ENCODE results near the gene NT5M. TPM values are rescaled to one million over a fixed set of nuclear protein-coding genes. Genes with fewer than 3 reads are reported as not detected.
A peak's percentile ranks its signal among the peaks of the same experiment; 100 is the strongest.

NT5M gene
- total and polyA plus RNA-seq, 4 donors: 1.2 to 2.2 (median 1.6) TPM; not detected in 1

- no peaks in the 10 kb centered on the region for H3K4me1 ChIP-seq (ENCODE audit: control insufficient read depth in 1 of 2, insufficient read depth in 2 of 2, low read length in 2 of 2)
- no peaks in the 10 kb centered on the region for H3K27me3 ChIP-seq (ENCODE audit: control insufficient read depth in 1 of 2, insufficient read depth in 2 of 2, low read length in 1 of 2)
- no peaks in the 10 kb centered on the region for H3K9me3 ChIP-seq (ENCODE audit: control insufficient read depth, low read length)
- no peak overlapping the region for H3K4me3 ChIP-seq (ENCODE audit: low read length in 2 of 2)
- no peaks in the 10 kb centered on the region for H3K36me3 ChIP-seq (ENCODE audit: control insufficient read depth in 1 of 2, insufficient read depth in 2 of 2, low read length in 1 of 2)
- DNase-seq (no peak), ATAC-seq (ENCODE audit: low FRiP score) (no peak)
- H3K27ac ChIP-seq (ENCODE audit: low read depth in 1 of 2, low read length in 2 of 2): no peak overlapping the region
- WGBS, 2 donors: 95 to 100% methylated on average over 1 of the region's 1 CpG
- intact Hi-C loops (cut with DNase I): loop anchor here in 1 of 2 donors (10.0 kb wide), 1 partner anchor 305 kb away; no protein-coding TSS in a partner anchor
Measured at GRCh38 chr17:17309356-17309755, 6.2 kb downstream of the NT5M start.

DNA sequence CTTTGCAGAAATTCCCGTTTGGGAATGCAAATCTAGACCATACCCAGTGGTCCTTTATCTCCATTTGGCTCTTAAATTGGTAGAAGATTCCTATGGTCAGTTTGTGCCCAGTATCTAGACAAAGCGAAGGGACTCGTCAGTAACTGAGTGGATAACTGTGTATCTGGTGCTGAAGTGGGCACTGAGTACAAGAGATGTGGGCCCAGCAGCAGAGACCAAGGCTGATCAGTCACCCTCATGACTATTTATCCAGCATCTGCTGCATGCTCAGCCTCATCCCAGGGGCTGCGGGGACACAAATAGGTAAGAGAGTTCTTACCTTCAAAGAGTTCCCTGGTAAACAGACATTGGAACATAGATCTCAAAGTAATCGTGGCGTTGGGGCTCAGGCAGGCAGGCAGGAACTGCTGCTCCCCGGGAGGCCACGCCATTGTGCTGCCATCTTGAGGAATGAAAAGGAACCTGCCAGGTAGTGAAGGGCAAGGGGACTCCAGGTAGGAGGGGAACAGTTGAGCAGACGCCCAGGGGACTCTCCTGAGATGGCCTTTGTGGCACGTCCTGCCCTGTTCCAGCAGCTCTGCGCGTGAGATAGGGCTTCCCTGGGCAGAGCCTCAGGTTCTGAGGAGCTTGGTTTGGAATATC, 10.3 kb downstream of the NT5M start:
- Histone ChIP-seq H3K36me3 (ENCODE audit: control insufficient read depth in 1 of 2, insufficient read depth in 2 of 2, low read length in 1 of 2) (no peaks in the 10 kb centered on the region), H3K27ac (ENCODE audit: low read depth in 1 of 2, low read length in 2 of 2) (no peak overlapping the region), H3K4me1 (ENCODE audit: control insufficient read depth in 1 of 2, insufficient read depth in 2 of 2, low read length in 2 of 2) (no peaks in the 10 kb centered on the region), H3K4me3 (ENCODE audit: low read length in 2 of 2) (no peak overlapping the region), H3K27me3 (ENCODE audit: control insufficient read depth in 1 of 2, insufficient read depth in 2 of 2, low read length in 1 of 2) (no peaks in the 10 kb centered on the region), H3K9me3 (ENCODE audit: control insufficient read depth, low read length) (no peaks in the 10 kb centered on the region)
- intact Hi-C loops (cut with DNase I): no loop called here
- WGBS, 2 donors: 57% methylated on average over 12 of the region's 12 CpGs
- no peak for DNase-seq
- ATAC-seq (ENCODE audit: low FRiP score): no peak

GRCh38 chr17:17314501-17315071, 11.4 kb downstream of the NT5M start:
- 81 to 83% methylated on average over 5 of the region's 5 CpGs for WGBS, 2 donors

DNA sequence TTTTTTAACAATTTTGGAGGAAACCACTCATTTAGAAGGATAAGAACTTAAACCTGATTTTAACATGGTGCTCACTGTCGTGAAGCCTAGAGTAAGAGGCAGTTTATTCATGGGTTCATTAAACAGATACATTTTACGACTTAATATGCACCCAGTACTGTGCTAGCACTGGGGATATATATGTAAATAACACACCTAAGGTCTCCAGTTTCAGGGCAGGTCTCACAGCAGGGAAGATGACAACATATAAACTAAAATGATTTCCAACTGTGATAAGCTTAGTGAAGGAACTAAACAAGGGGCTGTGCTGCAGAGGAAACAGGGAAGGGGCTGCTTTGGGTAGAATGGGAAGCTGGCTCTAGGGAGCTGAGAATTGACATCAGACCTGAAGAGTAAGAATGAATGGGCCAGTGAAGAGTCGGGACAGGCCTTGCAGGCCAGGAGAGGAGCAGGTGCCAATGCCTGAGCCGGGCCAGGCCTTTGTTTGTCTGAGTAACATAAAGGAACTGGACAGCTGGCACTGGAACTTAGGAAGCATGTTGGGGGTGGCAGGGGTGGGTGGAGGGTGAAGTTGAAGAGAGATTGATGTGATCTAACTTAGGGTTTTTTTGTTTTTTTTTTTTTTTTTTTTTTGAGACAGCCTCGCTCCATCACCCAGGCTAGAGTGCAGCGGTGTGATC, 12.1 kb downstream of the NT5M start:
- DNase-seq: no peak
- ATAC-seq (ENCODE audit: low FRiP score): no peak
- no peaks in the 10 kb centered on the region for H3K36me3 ChIP-seq (ENCODE audit: control insufficient read depth in 1 of 2, insufficient read depth in 2 of 2, low read length in 1 of 2)
- H3K27ac ChIP-seq (ENCODE audit: low read depth in 1 of 2, low read length in 2 of 2): no peak overlapping the region
- H3K9me3 ChIP-seq (ENCODE audit: control insufficient read depth, low read length): no peaks in the 10 kb centered on the region
- intact Hi-C loops (cut with DNase I): no loop called here
- 78 to 91% methylated on average over 6 of the region's 6 CpGs for WGBS, 2 donors
- H3K4me3 ChIP-seq (ENCODE audit: low read length in 2 of 2): no peak overlapping the region
- H3K27me3 ChIP-seq (ENCODE audit: control insufficient read depth in 1 of 2, insufficient read depth in 2 of 2, low read length in 1 of 2): no peaks in the 10 kb centered on the region
- H3K4me1 ChIP-seq (ENCODE audit: control insufficient read depth in 1 of 2, insufficient read depth in 2 of 2, low read length in 2 of 2): no peaks in the 10 kb centered on the region

More at GRCh38 chr17:17314501-17315071, 11.4 kb downstream of the NT5M start:
- DNase-seq (no peak), ATAC-seq (ENCODE audit: low FRiP score) (no peak)
- H3K36me3 ChIP-seq (ENCODE audit: control insufficient read depth in 1 of 2, insufficient read depth in 2 of 2, low read length in 1 of 2): no peaks in the 10 kb centered on the region
- H3K27ac ChIP-seq (ENCODE audit: low read depth in 1 of 2, low read length in 2 of 2): no peak overlapping the region
- intact Hi-C loops (cut with DNase I): no loop called here
- H3K4me1 ChIP-seq (ENCODE audit: control insufficient read depth in 1 of 2, insufficient read depth in 2 of 2, low read length in 2 of 2): no peaks in the 10 kb centered on the region
- H3K4me3 ChIP-seq (ENCODE audit: low read length in 2 of 2): no peak overlapping the region
- no peaks in the 10 kb centered on the region for H3K9me3 ChIP-seq (ENCODE audit: control insufficient read depth, low read length)
- no peaks in the 10 kb centered on the region for H3K27me3 ChIP-seq (ENCODE audit: control insufficient read depth in 1 of 2, insufficient read depth in 2 of 2, low read length in 1 of 2)

- ATAC-seq (ENCODE audit: low FRiP score) (no peak), DNase-seq (peak in 1 of 2 donors; percentile 24)
- Histone ChIP-seq H3K27ac (ENCODE audit: low read depth in 1 of 2, low read length in 2 of 2) (no peak overlapping the region), H3K36me3 (ENCODE audit: control insufficient read depth in 1 of 2, insufficient read depth in 2 of 2, low read length in 1 of 2) (no peaks in the 10 kb centered on the region), H3K27me3 (ENCODE audit: control insufficient read depth in 1 of 2, insufficient read depth in 2 of 2, low read length in 1 of 2) (no peaks in the 10 kb centered on the region), H3K4me3 (ENCODE audit: low read length in 2 of 2) (no peak overlapping the region), H3K9me3 (ENCODE audit: control insufficient read depth, low read length) (no peaks in the 10 kb centered on the region), H3K4me1 (ENCODE audit: control insufficient read depth in 1 of 2, insufficient read depth in 2 of 2, low read length in 2 of 2) (no peaks in the 10 kb centered on the region)
- intact Hi-C loops (cut with DNase I): no loop called here
- 91 to 93% methylated on average over 16 of the region's 16 CpGs for WGBS, 2 donors
Measured at GRCh38 chr17:17320188-17320910, 17.2 kb downstream of the NT5M start.

- ATAC-seq (ENCODE audit: low FRiP score): no peak
Measured at GRCh38 chr17:17320911-17321220, 17.7 kb downstream of the NT5M start.

GRCh38 chr17:17321356-17322025, 18.3 kb downstream of the NT5M start:
- Histone ChIP-seq H3K27ac (ENCODE audit: low read depth in 1 of 2, low read length in 2 of 2) (no peak overlapping the region), H3K4me1 (ENCODE audit: control insufficient read depth in 1 of 2, insufficient read depth in 2 of 2, low read length in 2 of 2) (no peaks in the 10 kb centered on the region), H3K4me3 (ENCODE audit: low read length in 2 of 2) (no peak overlapping the region), H3K27me3 (ENCODE audit: control insufficient read depth in 1 of 2, insufficient read depth in 2 of 2, low read length in 1 of 2) (no peaks in the 10 kb centered on the region), H3K36me3 (ENCODE audit: control insufficient read depth in 1 of 2, insufficient read depth in 2 of 2, low read length in 1 of 2) (no peaks in the 10 kb centered on the region), H3K9me3 (ENCODE audit: control insufficient read depth, low read length) (no peaks in the 10 kb centered on the region)
- intact Hi-C loops (cut with DNase I): no loop called here
- peak in 1 of 2 donors; percentile 58 for DNase-seq
- 85 to 88% methylated on average over 11 of the region's 11 CpGs for WGBS, 2 donors
- ATAC-seq (ENCODE audit: low FRiP score): no peak

More at GRCh38 chr17:17320911-17321220, 17.7 kb downstream of the NT5M start:
- DNase-seq: peak in 1 of 2 donors; percentile 51
- H3K9me3 ChIP-seq (ENCODE audit: control insufficient read depth, low read length): no peaks in the 10 kb centered on the region
- no peak overlapping the region for H3K4me3 ChIP-seq (ENCODE audit: low read length in 2 of 2)
- H3K27me3 ChIP-seq (ENCODE audit: control insufficient read depth in 1 of 2, insufficient read depth in 2 of 2, low read length in 1 of 2): no peaks in the 10 kb centered on the region
- no peak overlapping the region for H3K27ac ChIP-seq (ENCODE audit: low read depth in 1 of 2, low read length in 2 of 2)
- WGBS, 2 donors: 89 to 90% methylated on average over 10 of the region's 10 CpGs
- intact Hi-C loops (cut with DNase I): no loop called here
- H3K36me3 ChIP-seq (ENCODE audit: control insufficient read depth in 1 of 2, insufficient read depth in 2 of 2, low read length in 1 of 2): no peaks in the 10 kb centered on the region
- no peaks in the 10 kb centered on the region for H3K4me1 ChIP-seq (ENCODE audit: control insufficient read depth in 1 of 2, insufficient read depth in 2 of 2, low read length in 2 of 2)

All from aorta (tissue), 5 donors.